BLaER1 (cell line): ENCODE data around the gene ITGA1.
"Not testable (repeated sequence)": the region's sequence is repeated elsewhere in the genome, so short reads cannot be mapped to it uniquely, and the experiment has no call there.

Experiments used
- H3K27ac ChIP-seq: shearing (Covaris generic); formaldehyde crosslinking; 2 replicates; pipeline ENCODE4 v1.8.1; 2022
- H3K27me3 ChIP-seq: shearing (Covaris generic); formaldehyde crosslinking; 2 replicates; pipeline ENCODE4 v1.8.1; 2022
- H3K36me3 ChIP-seq: shearing (Covaris generic); formaldehyde crosslinking; 2 replicates; pipeline ENCODE4 v1.8.1; 2022
- H3K4me1 ChIP-seq: shearing (Covaris generic); formaldehyde crosslinking; 2 replicates; pipeline ENCODE4 v1.8.1; 2022
- H3K4me2 ChIP-seq: shearing (Covaris generic); formaldehyde crosslinking; 2 replicates; pipeline ENCODE4 v1.8.1; 2022
- H3K4me3 ChIP-seq: shearing (Covaris generic); formaldehyde crosslinking; 2 replicates; pipeline ENCODE4 v1.8.1; 2022
- H3K9ac ChIP-seq: shearing (Covaris generic); formaldehyde crosslinking; 2 replicates; pipeline ENCODE4 v1.8.1; 2022
- H3K9me3 ChIP-seq: shearing (Covaris generic); formaldehyde crosslinking; 2 replicates; pipeline ENCODE4 v1.8.1; 2022
- H4K20me1 ChIP-seq: shearing (Covaris generic); formaldehyde crosslinking; 2 replicates; pipeline ENCODE4 v1.8.1; 2022
- Cebpa-rat ChIP-seq: shearing (Covaris generic); IDR thresholded peaks from 2 replicates; pipeline ENCODE4 v1.8.1; 2022

ITGA1 gene

GRCh38 chr5:52956014-52956413 is 168.3 kb downstream of the ITGA1 start:
- H3K27me3 ChIP-seq = no peaks in the 10 kb centered on the region
- H3K9ac ChIP-seq = no peak overlapping the region
- H3K4me3 ChIP-seq = no peak overlapping the region
- H3K9me3 ChIP-seq = no peaks in the 10 kb centered on the region
- no peaks in the 10 kb centered on the region for H3K36me3 ChIP-seq
- H4K20me1 ChIP-seq = no peaks in the 10 kb centered on the region
- TF ChIP-seq Cebpa-rat = no peak
- no peak overlapping the region for H3K4me2 ChIP-seq
- H3K27ac ChIP-seq = no peak overlapping the region
- no peaks in the 10 kb centered on the region for H3K4me1 ChIP-seq

- no peak overlapping the region for H3K27ac ChIP-seq
- no peaks in the 10 kb centered on the region for H3K27me3 ChIP-seq
- H3K4me1 ChIP-seq = no peaks in the 10 kb centered on the region
- H3K4me2 ChIP-seq = no peak overlapping the region
- H3K9me3 ChIP-seq = no peaks in the 10 kb centered on the region
- H4K20me1 ChIP-seq = no peaks in the 10 kb centered on the region
- H3K9ac ChIP-seq = no peak overlapping the region
- no peak overlapping the region for H3K4me3 ChIP-seq
- no peak for TF ChIP-seq Cebpa-rat
- H3K36me3 ChIP-seq = no peaks in the 10 kb centered on the region
Observed at GRCh38 chr5:52956915-52957747, 169.4 kb downstream of the ITGA1 start.

- H3K36me3 ChIP-seq = no peaks in the 10 kb centered on the region
- no peak for TF ChIP-seq Cebpa-rat
- no peak overlapping the region for H3K27ac ChIP-seq
- H3K9ac ChIP-seq = no peak overlapping the region
- no peaks in the 10 kb centered on the region for H3K4me1 ChIP-seq
- no peak overlapping the region for H3K4me3 ChIP-seq
- no peaks in the 10 kb centered on the region for H3K9me3 ChIP-seq
- H3K27me3 ChIP-seq = no peaks in the 10 kb centered on the region
- no peak overlapping the region for H3K4me2 ChIP-seq
- H4K20me1 ChIP-seq = no peaks in the 10 kb centered on the region
Observed at GRCh38 chr5:52961274-52961681, 173.6 kb downstream of the ITGA1 start.

- TF ChIP-seq Cebpa-rat = no peak
Observed at GRCh38 chr5:52963636-52964035, 175.9 kb downstream of the ITGA1 start.

GRCh38 chr5:52964138-52964537 is 176.4 kb downstream of the ITGA1 start:
- H3K27me3 ChIP-seq = no peaks in the 10 kb centered on the region
- H3K9me3 ChIP-seq = no peaks in the 10 kb centered on the region
- H3K4me1 ChIP-seq = no peaks in the 10 kb centered on the region
- H3K36me3 ChIP-seq = no peaks in the 10 kb centered on the region
- no peak overlapping the region for H3K9ac ChIP-seq
- H3K4me3 ChIP-seq = no peak overlapping the region
- H3K27ac ChIP-seq = no peak overlapping the region
- no peak for TF ChIP-seq Cebpa-rat
- no peaks in the 10 kb centered on the region for H4K20me1 ChIP-seq
- no peak overlapping the region for H3K4me2 ChIP-seq

More at GRCh38 chr5:52963636-52964035, 175.9 kb downstream of the ITGA1 start:
- Histone ChIP-seq H3K9me3 (no peaks in the 10 kb centered on the region), H3K27ac (no peak overlapping the region), H3K9ac (no peak overlapping the region), H4K20me1 (no peaks in the 10 kb centered on the region), H3K4me2 (no peak overlapping the region), H3K4me3 (no peak overlapping the region), H3K27me3 (no peaks in the 10 kb centered on the region), H3K36me3 (no peaks in the 10 kb centered on the region), H3K4me1 (no peaks in the 10 kb centered on the region)

GRCh38 chr5:52976157-52976556 is 188.4 kb downstream of the ITGA1 start:
- not testable (repeated sequence) for H3K4me3 ChIP-seq, H3K4me2 ChIP-seq, H4K20me1 ChIP-seq, H3K4me1 ChIP-seq, H3K9ac ChIP-seq, H3K27ac ChIP-seq, H3K27me3 ChIP-seq, H3K36me3 ChIP-seq
- peaks cover 22% of the 10 kb centered on the region for H3K9me3 ChIP-seq

GRCh38 chr5:52977264-52977897 is 189.7 kb downstream of the ITGA1 start:
- no peaks in the 10 kb centered on the region for H3K4me1 ChIP-seq
- H3K27me3 ChIP-seq = no peaks in the 10 kb centered on the region
- H3K4me2 ChIP-seq = no peak overlapping the region
- no peaks in the 10 kb centered on the region for H4K20me1 ChIP-seq
- no peak overlapping the region for H3K4me3 ChIP-seq
- H3K9me3 ChIP-seq = peaks cover 22% of the 10 kb centered on the region
- no peak for TF ChIP-seq Cebpa-rat
- no peaks in the 10 kb centered on the region for H3K36me3 ChIP-seq
- H3K27ac ChIP-seq = no peak overlapping the region
- H3K9ac ChIP-seq = no peak overlapping the region

- Histone ChIP-seq H3K9me3 (peaks cover 19% of the 10 kb centered on the region), H3K4me2 (no peak overlapping the region), H3K4me3 (no peak overlapping the region), H3K9ac (no peak overlapping the region), H3K27me3 (no peaks in the 10 kb centered on the region), H3K27ac (no peak overlapping the region), H4K20me1 (no peaks in the 10 kb centered on the region), H3K4me1 (no peaks in the 10 kb centered on the region), H3K36me3 (no peaks in the 10 kb centered on the region)
- TF ChIP-seq Cebpa-rat = no peak
Observed at GRCh38 chr5:52981507-52981906, 193.8 kb downstream of the ITGA1 start.

- Histone ChIP-seq H3K27ac (no peak overlapping the region), H3K9me3 (no peaks in the 10 kb centered on the region), H3K9ac (no peak overlapping the region), H3K4me3 (no peak overlapping the region), H3K4me2 (no peak overlapping the region), H3K36me3 (no peaks in the 10 kb centered on the region), H4K20me1 (no peaks in the 10 kb centered on the region), H3K4me1 (peaks cover 4% of the 10 kb centered on the region; the same call in 1 of the 2 replicates), H3K27me3 (peaks cover 18% of the 10 kb centered on the region)
- TF ChIP-seq Cebpa-rat = no peak
Observed at GRCh38 chr5:52983731-52984636, 196.3 kb downstream of the ITGA1 start.

- Histone ChIP-seq H3K27ac (no peak overlapping the region), H3K9ac (no peak overlapping the region), H3K4me2 (no peak overlapping the region)
Observed at GRCh38 chr5:52985306-52985705, 197.6 kb downstream of the ITGA1 start.

More at GRCh38 chr5:52985306-52985705, 197.6 kb downstream of the ITGA1 start:
- Histone ChIP-seq H3K27me3 (peaks cover 31% of the 10 kb centered on the region), H3K9me3 (no peaks in the 10 kb centered on the region), H3K4me1 (peaks cover 14% of the 10 kb centered on the region), H3K4me3 (no peak overlapping the region), H4K20me1 (no peaks in the 10 kb centered on the region), H3K36me3 (no peaks in the 10 kb centered on the region)
- no peak for TF ChIP-seq Cebpa-rat
